ENCODE results near the gene COX6B1.

Gene COX6B1

GRCh38 chr19:35666251-35666913, 18.3 kb downstream of the COX6B1 start, which contains the start of gene UPK1A:
Gene UPK1A (plus strand): TSS chr19:35666517. CDS start chr19:35666813, 296 bp downstream.
- Histone ChIP-seq H3K9me3 (ENCODE audit: insufficient read depth, low read length, severe bottlenecking) (no peaks in the 10 kb centered on the region), H3K27me3 (ENCODE audit: insufficient read depth, low read length, poor library complexity) (no peaks in the 10 kb centered on the region), H3K36me3 (ENCODE audit: insufficient read depth, low read length) (peaks cover 6% of the 10 kb centered on the region; the same call in 1 of the 2 replicates), H4K20me1 (ENCODE audit: insufficient read depth, low read length) (0 out of 2 replicates have a peak, but pooled peaks cover 4% of the 10 kb centered on the region), H3K4me3 (ENCODE audit: low read depth in 1 of 2, low read length in 2 of 2) (no peak within 1 kb of the TSS), H3K4me2 (ENCODE audit: insufficient read depth, low read length) (no peak within 1 kb of the TSS), H2AFZ (ENCODE audit: low read depth, low read length) (no peak within 1 kb of the TSS), H3K79me2 (ENCODE audit: insufficient read depth, low read length) (no peaks in the 10 kb centered on the region), H3K4me1 (ENCODE audit: insufficient read depth, low read length) (no peaks in the 10 kb centered on the region), H3K9ac (ENCODE audit: low read depth, low read length) (no peak within 1 kb of the TSS), H3K27ac (ENCODE audit: low read length) (no peak within 1 kb of the TSS)
- DNase-seq (no peak), ATAC-seq (ENCODE audit: insufficient read depth, low read depth) (no peak)
- TF ChIP-seq EZH2 (IDR thresholded peaks at IDR 0.05; ENCODE audit: borderline replicate concordance, low read depth, low read length, severe bottlenecking) (no peak), CTCF (IDR thresholded peaks at IDR 0.05; ENCODE audit: borderline replicate concordance, extremely low read depth, low read length, poor library complexity, severe bottlenecking) (no peak)

- H3K27me3 ChIP-seq (ENCODE audit: insufficient read depth, low read length, poor library complexity) = no peaks in the 10 kb centered on the region
- H3K36me3 ChIP-seq (ENCODE audit: insufficient read depth, low read length) = no peaks in the 10 kb centered on the region
- TF ChIP-seq EZH2 (IDR thresholded peaks at IDR 0.05; ENCODE audit: borderline replicate concordance, low read depth, low read length, severe bottlenecking) = no peak
- no peak for TF ChIP-seq CTCF (IDR thresholded peaks at IDR 0.05; ENCODE audit: borderline replicate concordance, extremely low read depth, low read length, poor library complexity, severe bottlenecking)
- H4K20me1 ChIP-seq (ENCODE audit: insufficient read depth, low read length) = 0 out of 2 replicates have a peak, but pooled peaks cover 4% of the 10 kb centered on the region
- H3K4me3 ChIP-seq (ENCODE audit: low read depth in 1 of 2, low read length in 2 of 2) = no peak overlapping the region
- no peak overlapping the region for H2AFZ ChIP-seq (ENCODE audit: low read depth, low read length)
- H3K79me2 ChIP-seq (ENCODE audit: insufficient read depth, low read length) = no peaks in the 10 kb centered on the region
- H3K4me1 ChIP-seq (ENCODE audit: insufficient read depth, low read length) = no peaks in the 10 kb centered on the region
- no peak overlapping the region for H3K9ac ChIP-seq (ENCODE audit: low read depth, low read length)
- DNase-seq = no peak
- no peaks in the 10 kb centered on the region for H3K9me3 ChIP-seq (ENCODE audit: insufficient read depth, low read length, severe bottlenecking)
- ATAC-seq (ENCODE audit: insufficient read depth, low read depth) = no peak
- H3K4me2 ChIP-seq (ENCODE audit: insufficient read depth, low read length) = no peak overlapping the region
- H3K27ac ChIP-seq (ENCODE audit: low read length) = no peak overlapping the region
Observed at GRCh38 chr19:35669566-35669965, 21.4 kb downstream of the COX6B1 start.

GRCh38 chr19:35669974-35670373, 21.9 kb downstream of the COX6B1 start:
- no peaks in the 10 kb centered on the region for H3K27me3 ChIP-seq (ENCODE audit: insufficient read depth, low read length, poor library complexity)
- no peaks in the 10 kb centered on the region for H3K79me2 ChIP-seq (ENCODE audit: insufficient read depth, low read length)
- no peak overlapping the region for H3K4me2 ChIP-seq (ENCODE audit: insufficient read depth, low read length)
- H4K20me1 ChIP-seq (ENCODE audit: insufficient read depth, low read length) = 0 out of 2 replicates have a peak, but pooled peaks cover 4% of the 10 kb centered on the region
- H2AFZ ChIP-seq (ENCODE audit: low read depth, low read length) = no peak overlapping the region
- H3K9ac ChIP-seq (ENCODE audit: low read depth, low read length) = no peak overlapping the region
- H3K4me3 ChIP-seq (ENCODE audit: low read depth in 1 of 2, low read length in 2 of 2) = no peak overlapping the region
- H3K36me3 ChIP-seq (ENCODE audit: insufficient read depth, low read length) = no peaks in the 10 kb centered on the region
- TF ChIP-seq CTCF (IDR thresholded peaks at IDR 0.05; ENCODE audit: borderline replicate concordance, extremely low read depth, low read length, poor library complexity, severe bottlenecking) (no peak), EZH2 (IDR thresholded peaks at IDR 0.05; ENCODE audit: borderline replicate concordance, low read depth, low read length, severe bottlenecking) (no peak)
- no peaks in the 10 kb centered on the region for H3K4me1 ChIP-seq (ENCODE audit: insufficient read depth, low read length)
- H3K9me3 ChIP-seq (ENCODE audit: insufficient read depth, low read length, severe bottlenecking) = no peaks in the 10 kb centered on the region
- DNase-seq = no peak
- no peak for ATAC-seq (ENCODE audit: insufficient read depth, low read depth)
- no peak overlapping the region for H3K27ac ChIP-seq (ENCODE audit: low read length)

Data from DND-41 (cell line).